ENCODE results near the gene PRKCA. TPM values are rescaled to one million over a fixed set of nuclear protein-coding genes. Genes with fewer than 3 reads are reported as not detected.

The PRKCA gene
- total RNA-seq, 2 donors from 2014 or later = 6.5 to 6.6 TPM

DNA sequence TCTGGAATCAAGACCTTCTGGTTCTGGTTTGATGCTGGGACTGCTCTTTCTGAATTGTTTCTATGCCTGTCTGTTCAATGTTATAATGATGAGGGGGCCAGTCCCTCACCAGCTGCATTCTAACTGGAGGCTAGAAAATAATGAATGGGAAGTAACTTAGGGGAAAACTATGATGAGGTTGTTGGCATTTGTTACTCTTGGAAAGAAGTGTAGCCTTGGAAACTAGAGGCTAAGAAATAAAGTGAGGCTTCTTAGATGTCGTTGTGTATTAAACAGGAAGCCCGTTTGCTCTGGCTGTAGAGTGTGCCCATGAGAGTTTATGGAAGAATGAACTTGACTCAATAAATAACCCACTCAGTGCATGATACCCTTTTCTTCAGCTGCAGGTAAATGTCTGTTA lies 140.8 kb downstream of the PRKCA start:
- WGBS, 2 donors = 84 to 95% methylated on average over 2 of the region's 2 CpGs
- intact Hi-C loops (cut with DNase I) = no loop called here
- Histone ChIP-seq H3K27ac (no peak overlapping the region), H3K4me1 (peaks cover 11% of the 10 kb centered on the region), H3K36me3 (replicated peaks in 1 of 2; ENCODE audit: insufficient read depth in 1 of 2, low read depth in 2 of 2) (no peaks in the 10 kb centered on the region), H3K4me3 (no peak overlapping the region), H3K27me3 (no peaks in the 10 kb centered on the region), H3K9me3 (no peaks in the 10 kb centered on the region)
- TF ChIP-seq, protein P1, sequence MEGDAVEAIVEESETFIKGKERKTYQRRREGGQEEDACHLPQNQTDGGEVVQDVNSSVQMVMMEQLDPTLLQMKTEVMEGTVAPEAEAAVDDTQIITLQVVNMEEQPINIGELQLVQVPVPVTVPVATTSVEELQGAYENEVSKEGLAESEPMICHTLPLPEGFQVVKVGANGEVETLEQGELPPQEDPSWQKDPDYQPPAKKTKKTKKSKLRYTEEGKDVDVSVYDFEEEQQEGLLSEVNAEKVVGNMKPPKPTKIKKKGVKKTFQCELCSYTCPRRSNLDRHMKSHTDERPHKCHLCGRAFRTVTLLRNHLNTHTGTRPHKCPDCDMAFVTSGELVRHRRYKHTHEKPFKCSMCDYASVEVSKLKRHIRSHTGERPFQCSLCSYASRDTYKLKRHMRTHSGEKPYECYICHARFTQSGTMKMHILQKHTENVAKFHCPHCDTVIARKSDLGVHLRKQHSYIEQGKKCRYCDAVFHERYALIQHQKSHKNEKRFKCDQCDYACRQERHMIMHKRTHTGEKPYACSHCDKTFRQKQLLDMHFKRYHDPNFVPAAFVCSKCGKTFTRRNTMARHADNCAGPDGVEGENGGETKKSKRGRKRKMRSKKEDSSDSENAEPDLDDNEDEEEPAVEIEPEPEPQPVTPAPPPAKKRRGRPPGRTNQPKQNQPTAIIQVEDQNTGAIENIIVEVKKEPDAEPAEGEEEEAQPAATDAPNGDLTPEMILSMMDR (IDR thresholded peaks at IDR 0.05) = no peak
- no peak for TF ChIP-seq POLR2A (IDR thresholded peaks at IDR 0.05)
- ATAC-seq (no peak), DNase-seq (no peak)

DNA sequence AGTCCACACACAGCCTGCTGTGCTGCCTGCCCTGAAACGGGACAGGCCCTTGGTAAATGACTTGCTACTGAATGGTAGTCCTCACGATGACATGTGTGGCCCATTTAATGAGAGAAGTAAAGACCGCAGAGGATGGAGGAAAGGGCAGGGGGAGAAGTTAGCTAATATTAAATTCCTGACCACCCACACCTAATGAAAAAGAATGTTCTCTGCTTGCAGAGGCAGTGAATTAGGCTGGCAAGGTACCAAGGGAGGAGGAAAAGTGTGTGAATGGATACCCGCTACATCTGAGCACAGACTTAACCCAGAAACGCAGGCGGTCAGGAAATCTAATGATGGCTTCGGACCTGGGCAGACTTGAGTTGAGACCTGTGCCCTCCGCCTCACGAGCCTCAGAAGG lies 141.2 kb downstream of the PRKCA start:
- no peaks in the 10 kb centered on the region for H3K27me3 ChIP-seq
- DNase-seq (no peak), ATAC-seq (no peak)
- intact Hi-C loops (cut with DNase I) = no loop called here
- H3K4me3 ChIP-seq = no peak overlapping the region
- 68 to 71% methylated on average over 9 of the region's 9 CpGs for WGBS, 2 donors
- no peaks in the 10 kb centered on the region for H3K36me3 ChIP-seq (replicated peaks in 1 of 2; ENCODE audit: insufficient read depth in 1 of 2, low read depth in 2 of 2)
- no peak overlapping the region for H3K27ac ChIP-seq
- TF ChIP-seq POLR2A (IDR thresholded peaks at IDR 0.05) = no peak
- TF ChIP-seq, protein P1 (IDR thresholded peaks at IDR 0.05) = no peak
- peaks cover 15% of the 10 kb centered on the region for H3K4me1 ChIP-seq
- H3K9me3 ChIP-seq = no peaks in the 10 kb centered on the region

DNA sequence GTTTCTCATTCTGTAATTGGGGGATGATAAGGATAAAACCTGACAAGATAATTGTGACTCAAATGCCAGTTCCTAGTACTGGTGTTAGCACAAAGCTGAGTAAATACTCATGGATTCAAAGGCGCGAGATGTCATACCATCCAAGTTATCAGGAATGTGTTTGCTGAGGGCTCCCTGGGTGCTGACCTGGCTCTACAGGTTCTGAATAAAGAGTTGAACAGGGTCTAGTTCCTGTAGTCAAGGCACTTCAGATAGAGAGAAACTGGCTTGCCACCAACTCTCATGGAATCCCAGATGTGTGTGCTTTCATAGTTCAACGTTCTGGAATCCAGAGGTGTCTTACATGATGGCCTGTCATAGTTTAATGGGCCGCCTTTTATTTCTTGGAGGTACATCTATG lies 141.6 kb downstream of the PRKCA start:
- no peaks in the 10 kb centered on the region for H3K9me3 ChIP-seq
- no peak overlapping the region for H3K27ac ChIP-seq
- DNase-seq = no peak
- no peak overlapping the region for H3K4me3 ChIP-seq
- 55 to 66% methylated on average over 4 of the region's 4 CpGs for WGBS, 2 donors
- no peak for ATAC-seq
- H3K4me1 ChIP-seq = peaks cover 19% of the 10 kb centered on the region
- no peaks in the 10 kb centered on the region for H3K27me3 ChIP-seq
- TF ChIP-seq POLR2A (IDR thresholded peaks at IDR 0.05) = no peak
- TF ChIP-seq, protein P1 (IDR thresholded peaks at IDR 0.05) = no peak
- intact Hi-C loops (cut with DNase I) = no loop called here
- H3K36me3 ChIP-seq (replicated peaks in 1 of 2; ENCODE audit: insufficient read depth in 1 of 2, low read depth in 2 of 2) = no peaks in the 10 kb centered on the region

DNA sequence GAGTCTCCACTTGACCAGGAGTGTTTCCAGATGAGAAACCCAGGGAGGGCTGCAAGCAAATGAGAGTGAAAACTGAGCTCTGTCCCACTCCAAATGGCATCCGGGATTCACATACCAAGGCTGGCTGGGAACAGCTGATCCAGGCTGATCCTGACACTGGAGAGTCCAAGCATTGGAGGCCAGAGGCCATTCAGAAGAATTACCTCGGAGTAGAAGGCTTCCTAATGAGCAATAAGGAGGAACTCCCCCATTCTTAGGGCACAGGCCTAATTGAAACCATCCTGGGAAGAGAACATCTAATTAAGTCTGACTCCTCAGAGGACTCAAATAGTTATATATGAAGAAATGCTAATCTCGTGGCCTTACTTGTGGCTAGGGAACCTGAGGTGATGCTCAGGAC lies 142.8 kb downstream of the PRKCA start:
- H3K9me3 ChIP-seq = no peaks in the 10 kb centered on the region
- DNase-seq = no peak
- no peaks in the 10 kb centered on the region for H3K36me3 ChIP-seq (replicated peaks in 1 of 2; ENCODE audit: insufficient read depth in 1 of 2, low read depth in 2 of 2)
- ATAC-seq = no peak
- TF ChIP-seq, protein P1 (IDR thresholded peaks at IDR 0.05) = no peak
- TF ChIP-seq POLR2A (IDR thresholded peaks at IDR 0.05) = no peak
- H3K27ac ChIP-seq = no peak overlapping the region
- 94 to 100% methylated on average over 3 of the region's 3 CpGs for WGBS, 2 donors
- no peak overlapping the region for H3K4me3 ChIP-seq
- no peaks in the 10 kb centered on the region for H3K27me3 ChIP-seq
- H3K4me1 ChIP-seq = peaks cover 21% of the 10 kb centered on the region
- intact Hi-C loops (cut with DNase I) = no loop called here

DNA sequence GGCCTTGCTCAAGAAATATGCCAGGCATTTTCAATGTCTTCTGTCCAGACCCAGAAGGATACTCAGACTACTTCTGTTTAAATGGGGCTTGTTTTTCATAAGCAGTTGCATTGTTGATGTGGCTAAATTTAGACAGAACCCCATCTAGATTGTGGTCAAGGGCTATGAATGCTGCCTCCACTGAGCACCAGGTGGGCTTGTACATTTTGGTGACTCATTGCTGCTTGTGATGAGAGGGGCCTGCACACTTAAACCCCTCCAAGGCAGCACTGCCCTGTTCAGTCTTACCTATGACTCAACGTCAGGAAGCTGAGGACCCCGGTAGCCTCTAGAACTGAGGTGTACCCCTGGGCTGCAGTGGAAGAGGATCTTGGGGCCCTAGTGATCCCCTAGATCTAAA lies 144.0 kb downstream of the PRKCA start:
- Histone ChIP-seq H3K27me3 (no peaks in the 10 kb centered on the region), H3K4me1 (peaks cover 26% of the 10 kb centered on the region), H3K4me3 (no peak overlapping the region), H3K9me3 (no peaks in the 10 kb centered on the region), H3K36me3 (replicated peaks in 1 of 2; ENCODE audit: insufficient read depth in 1 of 2, low read depth in 2 of 2) (no peaks in the 10 kb centered on the region), H3K27ac (no peak overlapping the region)
- intact Hi-C loops (cut with DNase I) = no loop called here
- TF ChIP-seq, protein P1 (IDR thresholded peaks at IDR 0.05) = no peak
- TF ChIP-seq POLR2A (IDR thresholded peaks at IDR 0.05) = no peak
- ATAC-seq (no peak), DNase-seq (no peak)
- WGBS, 2 donors = 94 to 100% methylated on average over 2 of the region's 2 CpGs
